ENCODE measurements around the gene BRI3BP.
"Not testable (repeated sequence)": the region's sequence is repeated elsewhere in the genome, so short reads cannot be mapped to it uniquely, and the experiment has no call there.

Gene BRI3BP

GRCh38 chr12:125018356-125018755 lies 24.9 kb downstream of the BRI3BP start:
- no peak for FAIRE-seq
- DNase-seq (ENCODE audit: insufficient read length, low spot score), result no peak

- FAIRE-seq (no peak), DNase-seq (ENCODE audit: insufficient read length, low spot score) (no peak)
Measured at GRCh38 chr12:125021096-125021495, 27.7 kb downstream of the BRI3BP start.

- DNase-seq (ENCODE audit: insufficient read length, low spot score) (no peak), FAIRE-seq (no peak)
Measured at GRCh38 chr12:125021771-125022170, 28.3 kb downstream of the BRI3BP start.

GRCh38 chr12:125023065-125023464 lies 29.6 kb downstream of the BRI3BP start:
- DNase-seq (ENCODE audit: insufficient read length, low spot score) (no peak), FAIRE-seq (peak; percentile 4)

DNA sequence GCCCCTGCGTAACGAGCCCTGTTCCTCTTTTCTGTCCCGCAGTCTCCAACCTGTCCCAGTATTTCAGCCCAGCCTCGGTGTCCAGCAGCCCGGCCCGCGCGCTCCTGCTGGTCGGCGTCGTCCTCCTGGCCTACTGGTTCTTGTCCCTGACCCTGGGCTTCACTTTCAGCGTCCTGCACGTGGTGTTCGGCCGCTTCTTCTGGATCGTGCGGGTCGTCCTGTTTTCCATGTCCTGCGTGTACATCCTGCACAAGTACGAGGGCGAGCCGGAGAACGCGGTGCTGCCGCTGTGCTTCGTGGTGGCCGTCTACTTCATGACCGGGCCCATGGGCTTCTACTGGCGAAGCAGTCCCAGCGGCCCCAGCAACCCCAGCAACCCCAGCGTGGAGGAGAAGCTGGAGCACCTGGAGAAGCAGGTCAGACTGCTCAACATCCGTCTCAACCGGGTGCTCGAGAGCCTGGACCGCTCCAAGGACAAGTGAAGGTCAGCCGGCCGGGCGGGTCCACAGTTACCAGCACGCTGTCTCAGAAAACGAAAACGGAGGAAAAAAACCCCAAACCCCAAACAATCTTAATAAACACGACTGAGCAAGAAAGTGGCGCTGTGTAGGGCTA lies 31.6 kb downstream of the BRI3BP start:
- DNase-seq (ENCODE audit: insufficient read length, low spot score) (no peak), FAIRE-seq (no peak)

- FAIRE-seq (no peak), DNase-seq (ENCODE audit: insufficient read length, low spot score) (no peak)
Measured at GRCh38 chr12:125025606-125026235, 32.3 kb downstream of the BRI3BP start.

DNA sequence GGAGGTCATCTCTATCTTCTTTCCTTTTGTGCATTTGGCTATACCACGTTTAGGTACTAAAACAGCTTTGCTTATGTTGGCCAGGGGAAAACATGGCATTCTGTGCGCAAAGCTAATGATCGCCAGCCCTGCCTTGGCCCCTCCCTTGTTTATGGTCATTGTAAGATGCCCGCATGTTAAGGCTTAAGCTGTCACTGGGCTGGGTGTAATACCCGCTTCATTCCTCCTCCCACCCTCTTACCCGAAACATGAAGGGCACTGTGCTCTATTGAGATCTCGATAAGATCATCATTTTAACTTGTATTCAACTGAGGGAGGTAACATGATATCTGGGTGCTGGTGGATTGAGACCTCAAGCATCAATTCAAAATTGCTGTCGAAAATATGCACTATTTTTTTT lies 34.7 kb downstream of the BRI3BP start:
- DNase-seq (ENCODE audit: insufficient read length, low spot score), result no peak
- FAIRE-seq, result no peak

GRCh38 chr12:125029761-125030358 lies 36.4 kb downstream of the BRI3BP start:
- DNase-seq (ENCODE audit: insufficient read length, low spot score) (no peak), FAIRE-seq (no peak)

- not testable (repeated sequence) for FAIRE-seq; DNase-seq (ENCODE audit: insufficient read length, low spot score)
Measured at GRCh38 chr12:125031471-125031870, 38.0 kb downstream of the BRI3BP start.

DNA sequence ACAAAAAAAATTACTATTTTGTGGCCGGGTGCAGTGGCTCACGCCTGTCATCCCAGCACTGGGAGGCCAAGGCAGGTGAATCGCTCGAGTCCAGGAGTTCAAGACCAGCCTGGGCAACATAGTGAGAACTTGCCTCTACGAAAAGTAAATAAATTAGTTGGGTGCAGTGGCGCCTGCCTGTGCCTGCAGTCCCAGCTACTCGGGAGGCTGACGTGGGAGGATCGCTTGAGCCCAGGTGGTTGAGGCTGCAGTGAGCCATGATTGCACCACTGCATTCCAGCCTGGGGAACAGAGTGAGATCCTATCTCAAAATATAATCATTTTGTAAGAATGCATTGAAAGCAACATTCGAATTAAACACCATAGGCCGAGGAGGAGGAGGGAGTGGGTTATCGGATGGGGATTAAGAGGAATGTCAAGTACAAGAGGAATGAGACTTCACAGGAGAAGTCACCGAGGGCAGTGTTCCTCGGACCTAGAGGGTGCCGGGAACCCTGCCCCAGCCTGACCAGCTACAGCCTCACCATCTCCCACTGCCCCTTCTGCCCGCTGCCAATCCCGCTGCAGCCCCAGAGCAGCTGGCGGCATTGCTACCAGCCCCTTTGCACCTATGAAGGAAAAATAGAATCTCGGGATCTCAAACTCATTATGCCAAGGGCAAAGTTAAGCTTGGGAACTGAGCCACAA lies 39.2 kb downstream of the BRI3BP start:
- FAIRE-seq (no peak), DNase-seq (ENCODE audit: insufficient read length, low spot score) (no peak)

GRCh38 chr12:125033288-125033687 lies 39.8 kb downstream of the BRI3BP start:
- DNase-seq (ENCODE audit: insufficient read length, low spot score) (no peak), FAIRE-seq (no peak)

- FAIRE-seq (no peak), DNase-seq (ENCODE audit: insufficient read length, low spot score) (no peak)
Measured at GRCh38 chr12:125038976-125039625, 45.7 kb downstream of the BRI3BP start.

- FAIRE-seq, result no peak
- DNase-seq (ENCODE audit: insufficient read length, low spot score), result no peak
Measured at GRCh38 chr12:125049093-125049458, 55.6 kb downstream of the BRI3BP start.

- DNase-seq (ENCODE audit: insufficient read length, low spot score) (no peak), FAIRE-seq (no peak)
Measured at GRCh38 chr12:125050446-125050845, 57.0 kb downstream of the BRI3BP start.

GRCh38 chr12:125050868-125051267 lies 57.4 kb downstream of the BRI3BP start:
- DNase-seq (ENCODE audit: insufficient read length, low spot score) (no peak), FAIRE-seq (no peak)

- no peak for FAIRE-seq
- DNase-seq (ENCODE audit: insufficient read length, low spot score), result no peak
Measured at GRCh38 chr12:125053821-125054220, 60.4 kb downstream of the BRI3BP start.

DNA sequence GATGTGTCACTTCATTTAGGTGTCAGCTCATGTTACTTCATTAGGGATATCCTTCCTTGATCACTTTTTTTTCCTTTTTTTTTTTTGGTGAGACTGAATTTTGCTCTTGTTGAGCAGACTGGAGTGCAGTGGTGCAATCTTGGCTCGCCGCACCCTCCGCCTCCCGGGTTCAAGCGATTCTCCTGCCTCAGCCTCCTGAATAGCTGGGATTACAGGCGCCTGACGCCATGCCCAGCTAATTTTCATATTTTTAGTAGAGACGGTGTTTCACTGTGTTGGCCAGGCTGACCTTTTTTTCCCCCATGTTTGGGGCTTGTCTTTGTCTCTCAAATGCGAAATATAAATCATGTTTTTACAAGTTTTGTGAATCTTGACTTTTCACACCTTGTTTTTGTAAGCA lies 62.1 kb downstream of the BRI3BP start:
- DNase-seq (ENCODE audit: insufficient read length, low spot score) (no peak), FAIRE-seq (no peak)

DNA sequence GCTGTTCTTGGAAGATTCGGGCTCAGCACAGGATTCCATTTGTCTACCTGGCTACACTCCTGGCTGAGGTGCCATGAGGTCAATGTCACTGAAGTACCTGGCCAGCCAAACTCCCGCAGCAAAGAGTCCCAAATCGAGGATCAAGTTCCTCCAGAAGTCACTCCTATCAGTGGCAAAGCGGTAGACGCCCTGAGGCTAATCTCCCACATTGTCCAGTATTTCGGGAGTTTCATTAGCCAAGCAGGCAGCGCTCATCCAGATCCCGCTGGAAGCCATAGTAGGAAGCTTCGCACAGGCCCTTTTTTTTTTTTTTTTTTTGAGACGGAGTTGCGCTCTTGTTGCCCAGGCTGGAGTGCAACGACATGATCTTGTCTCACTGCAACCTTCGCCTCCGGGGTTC lies 62.9 kb downstream of the BRI3BP start:
- no peak for DNase-seq (ENCODE audit: insufficient read length, low spot score)
- FAIRE-seq, result no peak

- FAIRE-seq, result no peak
Measured at GRCh38 chr12:125057708-125058107, 64.3 kb downstream of the BRI3BP start.

GRCh38 chr12:125061229-125061628 lies 67.8 kb downstream of the BRI3BP start:
- no peak for FAIRE-seq
- DNase-seq (ENCODE audit: insufficient read length, low spot score), result no peak

More at GRCh38 chr12:125057708-125058107, 64.3 kb downstream of the BRI3BP start:
- DNase-seq (ENCODE audit: insufficient read length, low spot score), result no peak

DNA sequence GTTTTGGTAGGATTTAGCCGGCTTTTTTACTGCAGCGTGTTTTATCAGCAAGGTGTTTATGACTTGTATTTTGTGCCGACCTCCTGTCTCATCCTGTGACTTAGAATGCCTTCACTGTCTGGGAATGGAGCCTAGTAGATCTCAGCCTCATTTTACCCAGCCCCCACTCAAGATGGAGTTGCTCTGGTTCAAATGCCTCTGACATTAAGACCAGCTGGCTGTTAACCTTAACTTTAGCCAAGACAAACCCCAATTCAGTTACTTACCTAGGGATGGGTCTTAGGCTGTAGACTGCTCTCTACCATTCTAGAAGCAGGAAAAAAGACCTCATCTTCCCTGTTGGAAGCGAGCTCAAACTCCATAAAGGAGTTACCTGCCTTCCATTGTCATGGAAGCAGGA lies 70.1 kb downstream of the BRI3BP start:
- not testable (repeated sequence) for DNase-seq (ENCODE audit: insufficient read length, low spot score); FAIRE-seq

Data from GM19239 (cell line).